Gastroesophageal sphincter (tissue), 3 donors: ENCODE results near the gene MAP2K2.

ENCODE experiments used
- POLR2A ChIP-seq, 2 donors: fragments of 450-650 bp; IDR thresholded peaks; one replicate each; pipeline ENCODE4 v1.6.1; 2017; ENCODE audit warnings: antibody characterized with exemption in 2 of 2, mild to moderate bottlenecking in 2 of 2, moderate library complexity in 1 of 2
- POLR2AphosphoS5 ChIP-seq: sonication (generic); formaldehyde crosslinking; IDR thresholded peaks from one replicate; pipeline ENCODE4 v1.6.1; 2017; ENCODE audit warnings: antibody characterized with exemption
- TF ChIP-seq, protein P1 (sequence below), 4 experiments: fragments of 200-600 bp in 2 of 4; fragments of 450-650 bp in 2 of 4; sonication (generic) in 1 of 4; IDR thresholded peaks; one replicate each; pipeline ENCODE4 v1.5.1; 2017 to 2019; ENCODE audit warnings: antibody characterized with exemption in 4 of 4, mild to moderate bottlenecking in 2 of 4, moderate library complexity in 2 of 4

DNA sequence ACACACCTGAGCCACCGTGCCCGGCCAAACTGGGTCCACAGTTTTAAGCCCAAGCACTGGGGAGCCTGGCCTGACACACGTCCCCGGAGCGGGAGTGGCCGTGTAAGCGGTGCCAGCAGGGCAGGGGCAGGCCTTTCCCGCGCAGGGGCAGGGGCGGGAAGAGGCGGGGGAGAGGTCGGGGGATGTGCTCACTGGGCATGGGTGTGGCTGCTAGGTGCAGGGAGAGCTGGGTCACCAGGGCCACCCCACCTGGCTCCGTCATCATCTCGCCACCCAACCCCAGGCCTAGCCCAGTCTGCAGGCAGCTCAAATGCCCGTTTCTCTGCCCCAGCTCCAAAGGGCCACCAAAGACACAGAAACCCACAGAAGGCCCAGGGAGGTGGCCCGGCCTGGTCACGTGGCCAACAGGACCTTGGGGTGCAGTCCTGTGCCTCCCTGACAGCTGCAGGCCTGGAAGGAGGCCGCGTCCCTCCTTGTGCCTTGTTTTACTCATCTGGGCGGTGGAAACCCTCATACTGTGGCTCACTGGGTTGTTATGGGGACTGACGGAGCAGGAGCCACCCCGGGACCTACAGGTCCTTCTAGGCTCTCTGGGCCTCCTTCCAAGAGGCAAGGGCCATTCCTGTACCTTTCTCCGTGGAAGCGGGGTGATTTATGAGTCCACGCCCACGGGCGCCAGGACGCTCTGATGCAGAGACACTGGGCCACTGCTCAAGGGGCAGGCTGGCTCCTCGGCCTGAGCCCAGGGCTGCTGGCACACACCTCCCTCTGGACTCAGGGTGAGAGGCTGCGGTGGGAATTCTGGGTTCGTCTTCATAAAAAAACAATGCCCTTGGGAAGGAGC, 27.7 kb downstream of the MAP2K2 start:
- TF ChIP-seq POLR2A (IDR thresholded peaks at IDR 0.05) (no peak), POLR2AphosphoS5 (no peak)
- TF ChIP-seq, protein P1, sequence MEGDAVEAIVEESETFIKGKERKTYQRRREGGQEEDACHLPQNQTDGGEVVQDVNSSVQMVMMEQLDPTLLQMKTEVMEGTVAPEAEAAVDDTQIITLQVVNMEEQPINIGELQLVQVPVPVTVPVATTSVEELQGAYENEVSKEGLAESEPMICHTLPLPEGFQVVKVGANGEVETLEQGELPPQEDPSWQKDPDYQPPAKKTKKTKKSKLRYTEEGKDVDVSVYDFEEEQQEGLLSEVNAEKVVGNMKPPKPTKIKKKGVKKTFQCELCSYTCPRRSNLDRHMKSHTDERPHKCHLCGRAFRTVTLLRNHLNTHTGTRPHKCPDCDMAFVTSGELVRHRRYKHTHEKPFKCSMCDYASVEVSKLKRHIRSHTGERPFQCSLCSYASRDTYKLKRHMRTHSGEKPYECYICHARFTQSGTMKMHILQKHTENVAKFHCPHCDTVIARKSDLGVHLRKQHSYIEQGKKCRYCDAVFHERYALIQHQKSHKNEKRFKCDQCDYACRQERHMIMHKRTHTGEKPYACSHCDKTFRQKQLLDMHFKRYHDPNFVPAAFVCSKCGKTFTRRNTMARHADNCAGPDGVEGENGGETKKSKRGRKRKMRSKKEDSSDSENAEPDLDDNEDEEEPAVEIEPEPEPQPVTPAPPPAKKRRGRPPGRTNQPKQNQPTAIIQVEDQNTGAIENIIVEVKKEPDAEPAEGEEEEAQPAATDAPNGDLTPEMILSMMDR (IDR thresholded peaks at IDR 0.05) = no peak
